Measurements from ENCODE around the gene ABHD10. TPM values are rescaled to one million over a fixed set of nuclear protein-coding genes. Genes with fewer than 3 reads are reported as not detected.

Gene ABHD10
- total RNA-seq, 1 experiment from 2014 or later: 45.0 TPM

- peak within 1 kb of the TSS; percentile 87 for H2AFZ ChIP-seq (ENCODE audit: low read length)
- peak; percentile 33 for DNase-seq
- no peak for TF ChIP-seq CTCF (conservative IDR thresholded peaks at IDR 0.05; ENCODE audit: low read depth, low read length)
- no peak for TF ChIP-seq EZH2 (IDR thresholded peaks at IDR 0.05; ENCODE audit: low read length, unreplicated experiment)
- no peak for TF ChIP-seq EZH2phosphoT487 (IDR thresholded peaks at IDR 0.05; ENCODE audit: borderline replicate concordance, low read length)
- H3K9me2 ChIP-seq (replicated peaks; ENCODE audit: low read length): no peaks in the 10 kb centered on the region
- no peaks in the 10 kb centered on the region for H3K36me3 ChIP-seq (ENCODE audit: low read depth, low read length)
- H3F3A ChIP-seq (ENCODE audit: low read length, unreplicated experiment): peaks cover 4% of the 10 kb centered on the region
- peak within 1 kb of the TSS; percentile 65 for H3K4me3 ChIP-seq (ENCODE audit: low read length)
- no peaks in the 10 kb centered on the region for H3K9me3 ChIP-seq (ENCODE audit: low read length)
- peak within 1 kb of the TSS; percentile 87 for H3K4me2 ChIP-seq (ENCODE audit: low read length)
- no peaks in the 10 kb centered on the region for H3K79me2 ChIP-seq (ENCODE audit: low read length)
- ChIA-PET POLR2A (ENCODE audit: unreplicated experiment) (interaction anchor here (0.7 kb wide), 1 partner anchor 10 kb away, joined by 3 read pairs; no protein-coding TSS in a partner anchor), CTCF (interaction anchor here (2.7 kb wide), 1 partner anchor 14 kb away, joined by 14 read pairs; no protein-coding TSS in a partner anchor)
- no peaks in the 10 kb centered on the region for H4K20me1 ChIP-seq (ENCODE audit: low read length)
- H3K27ac ChIP-seq (ENCODE audit: low read length): no peak within 1 kb of the TSS
- no peak within 1 kb of the TSS for H3K9ac ChIP-seq (ENCODE audit: low read length)
- H3K4me1 ChIP-seq (ENCODE audit: insufficient read depth, low read length): peaks cover 31% of the 10 kb centered on the region
- ATAC-seq: peak; percentile 54
- intact Hi-C loops (cut with micrococcal nuclease): no loop called here
- no TSS peak for BruUV-seq (replicated peaks)
- H3K27me3 ChIP-seq (ENCODE audit: low read length): no peaks in the 10 kb centered on the region
Measured at GRCh38 chr3:111998636-111999483, 20.0 kb downstream of the ABHD10 start, which contains the start of gene TAGLN3. TSS of gene TAGLN3 (plus strand) at chr3:111998922. CDS start at chr3:111999423, 501 bp downstream.

- intact Hi-C loops (cut with micrococcal nuclease): no loop called here
- Histone ChIP-seq H4K20me1 (ENCODE audit: low read length) (no peaks in the 10 kb centered on the region), H3K4me3 (ENCODE audit: low read length) (peak overlapping the region; percentile 65), H3F3A (ENCODE audit: low read length, unreplicated experiment) (peaks cover 4% of the 10 kb centered on the region), H2AFZ (ENCODE audit: low read length) (peak overlapping the region; percentile 87), H3K9me3 (ENCODE audit: low read length) (no peaks in the 10 kb centered on the region), H3K9me2 (replicated peaks; ENCODE audit: low read length) (no peaks in the 10 kb centered on the region), H3K27me3 (ENCODE audit: low read length) (no peaks in the 10 kb centered on the region), H3K27ac (ENCODE audit: low read length) (no peak overlapping the region), H3K36me3 (ENCODE audit: low read depth, low read length) (no peaks in the 10 kb centered on the region), H3K4me2 (ENCODE audit: low read length) (peak overlapping the region; percentile 87), H3K4me1 (ENCODE audit: insufficient read depth, low read length) (peaks cover 38% of the 10 kb centered on the region), H3K9ac (ENCODE audit: low read length) (no peak overlapping the region), H3K79me2 (ENCODE audit: low read length) (no peaks in the 10 kb centered on the region)
- ATAC-seq: no peak
- ChIA-PET CTCF (interaction anchor here (2.7 kb wide), 1 partner anchor 14 kb away, joined by 14 read pairs; no protein-coding TSS in a partner anchor), POLR2A (ENCODE audit: unreplicated experiment) (interaction anchor here (0.7 kb wide), 1 partner anchor 11 kb away, joined by 3 read pairs; no protein-coding TSS in a partner anchor)
- no peak for TF ChIP-seq EZH2phosphoT487 (IDR thresholded peaks at IDR 0.05; ENCODE audit: borderline replicate concordance, low read length)
- no peak for TF ChIP-seq EZH2 (IDR thresholded peaks at IDR 0.05; ENCODE audit: low read length, unreplicated experiment)
- no peak for TF ChIP-seq CTCF (conservative IDR thresholded peaks at IDR 0.05; ENCODE audit: low read depth, low read length)
- BruUV-seq (replicated peaks): no TSS peak
- DNase-seq: no peak
Measured at GRCh38 chr3:111999484-112000324, 20.9 kb downstream of the ABHD10 start.

All from PC-3 (cell line).